Stimulated activated CD8-positive, alpha-beta memory T cell treated with anti-CD3 and anti-CD28 coated beads, Interleukin-2, amount 100 ng/mL, for 1 hour (primary cell): ENCODE data around the gene PIBF1.
"Not testable (repeated sequence)": the region's sequence is repeated elsewhere in the genome, so short reads cannot be mapped to it uniquely, and the experiment has no call there.

Source experiments
- DNase-seq, 2 donors: peaks; one replicate each; pipeline ENCODE4 v3.0.0-alpha.2; 2020; ENCODE audit warnings: low read depth in 2 of 2

Gene PIBF1

GRCh38 chr13:72781451-72782439 is at the start of gene PIBF1, which contains the start of gene DIS3:
Gene PIBF1, plus strand, starts transcription at chr13:72782133. Its CDS starts 1,337 bp downstream, at chr13:72783470.
Gene DIS3, minus strand, starts transcription at chr13:72781900. Its CDS starts 68 bp downstream, at chr13:72781832.
- peak; percentile 83 to 89 for DNase-seq

GRCh38 chr13:72737033-72737432 is 44.9 kb upstream of the PIBF1 start:
- DNase-seq = no peak

- no peak for DNase-seq
Observed at GRCh38 chr13:72740015-72740414, 41.9 kb upstream of the PIBF1 start.

- DNase-seq = no peak
Observed at GRCh38 chr13:72745260-72745659, 36.7 kb upstream of the PIBF1 start.

GRCh38 chr13:72751220-72751619 is 30.7 kb upstream of the PIBF1 start:
- DNase-seq = no peak

- DNase-seq = no peak
Observed at GRCh38 chr13:72754111-72754510, 27.8 kb upstream of the PIBF1 start.

- no peak for DNase-seq
Observed at GRCh38 chr13:72757792-72758535, 24.0 kb upstream of the PIBF1 start.

- no peak for DNase-seq
Observed at GRCh38 chr13:72760189-72760588, 21.7 kb upstream of the PIBF1 start.

- DNase-seq = no peak
Observed at GRCh38 chr13:72763411-72763810, 18.5 kb upstream of the PIBF1 start.

- no peak for DNase-seq
Observed at GRCh38 chr13:72774019-72774418, 7.9 kb upstream of the PIBF1 start.

GRCh38 chr13:72782717-72783116 is 784 bp downstream of the PIBF1 start:
- DNase-seq = no peak

- not testable (repeated sequence) for DNase-seq
Observed at GRCh38 chr13:72784679-72785078, 2.7 kb downstream of the PIBF1 start.

- no peak for DNase-seq
Observed at GRCh38 chr13:72788831-72789230, 6.9 kb downstream of the PIBF1 start.

- DNase-seq = no peak
Observed at GRCh38 chr13:72792640-72793039, 10.7 kb downstream of the PIBF1 start.

- no peak for DNase-seq
Observed at GRCh38 chr13:72798817-72799216, 16.9 kb downstream of the PIBF1 start.

- no peak for DNase-seq
Observed at GRCh38 chr13:72804301-72804700, 22.4 kb downstream of the PIBF1 start.

- DNase-seq = no peak
Observed at GRCh38 chr13:72805676-72806346, 23.9 kb downstream of the PIBF1 start.

GRCh38 chr13:72806514-72806913 is 24.6 kb downstream of the PIBF1 start:
- not testable (repeated sequence) for DNase-seq

- no peak for DNase-seq
Observed at GRCh38 chr13:72808917-72809500, 27.1 kb downstream of the PIBF1 start.

- DNase-seq = no peak
Observed at GRCh38 chr13:72820156-72820897, 38.4 kb downstream of the PIBF1 start.

GRCh38 chr13:72820898-72821279 is 39.0 kb downstream of the PIBF1 start:
- no peak for DNase-seq
